Activated CD4-positive, alpha-beta memory T cell treated with anti-CD3 and anti-CD28 coated beads for 36 hours (primary cell): ENCODE results near the gene NOMO2. TPM values are rescaled to one million over a fixed set of nuclear protein-coding genes. Genes with fewer than 3 reads are reported as not detected.
"Not testable (repeated sequence)": the region's sequence is repeated elsewhere in the genome, so short reads cannot be mapped to it uniquely, and the experiment has no call there.

Experiments used
- CTCF ChIA-PET: fragments of 350-600 bp; sonication (Branson Sonifier 250); formaldehyde crosslinking; loops from one replicate; lab custom pipeline; 2021; ENCODE audit warnings: antibody characterized with exemption, inconsistent platforms; lab: Charles Lee
- POLR2A ChIA-PET: fragments of 350-600 bp; sonication (Branson Sonifier 250); formaldehyde crosslinking; loops from one replicate; lab custom pipeline; 2021; ENCODE audit warnings: antibody characterized with exemption; lab: Charles Lee
- DNase-seq: peaks from one replicate; pipeline ENCODE4 v3.0.0-alpha.2; 2020
- H3K27ac Mint-ChIP-seq: one replicate; pipeline ENCODE4 v1.8.0; 2021; ENCODE audit warnings: mixed read lengths
- H3K27me3 Mint-ChIP-seq: one replicate; pipeline ENCODE4 v1.8.0; 2021; ENCODE audit warnings: mixed read lengths
- H3K36me3 Mint-ChIP-seq: one replicate; pipeline ENCODE4 v1.8.0; 2021; ENCODE audit warnings: mixed read lengths
- H3K4me1 Mint-ChIP-seq: one replicate; pipeline ENCODE4 v1.8.0; 2021; ENCODE audit warnings: low read depth, mixed read lengths
- H3K4me3 Mint-ChIP-seq: one replicate; pipeline ENCODE4 v1.8.0; 2021; ENCODE audit warnings: mild to moderate bottlenecking, mixed read lengths
- H3K9me3 Mint-ChIP-seq: one replicate; pipeline ENCODE4 v1.8.0; 2021; ENCODE audit warnings: mixed read lengths
- intact Hi-C: fragments of 100-400 bp; cut with micrococcal nuclease; formaldehyde crosslinking; loops from one replicate; pipeline ENCODE4 v1.15.1; 2023
- total RNA-seq, 2 experiments: library from RNA; stranded (reverse); gene quantifications; one replicate each; pipeline ENCODE4 v1.2.3, GENCODE V29; 2021

NOMO2 gene, protein sequence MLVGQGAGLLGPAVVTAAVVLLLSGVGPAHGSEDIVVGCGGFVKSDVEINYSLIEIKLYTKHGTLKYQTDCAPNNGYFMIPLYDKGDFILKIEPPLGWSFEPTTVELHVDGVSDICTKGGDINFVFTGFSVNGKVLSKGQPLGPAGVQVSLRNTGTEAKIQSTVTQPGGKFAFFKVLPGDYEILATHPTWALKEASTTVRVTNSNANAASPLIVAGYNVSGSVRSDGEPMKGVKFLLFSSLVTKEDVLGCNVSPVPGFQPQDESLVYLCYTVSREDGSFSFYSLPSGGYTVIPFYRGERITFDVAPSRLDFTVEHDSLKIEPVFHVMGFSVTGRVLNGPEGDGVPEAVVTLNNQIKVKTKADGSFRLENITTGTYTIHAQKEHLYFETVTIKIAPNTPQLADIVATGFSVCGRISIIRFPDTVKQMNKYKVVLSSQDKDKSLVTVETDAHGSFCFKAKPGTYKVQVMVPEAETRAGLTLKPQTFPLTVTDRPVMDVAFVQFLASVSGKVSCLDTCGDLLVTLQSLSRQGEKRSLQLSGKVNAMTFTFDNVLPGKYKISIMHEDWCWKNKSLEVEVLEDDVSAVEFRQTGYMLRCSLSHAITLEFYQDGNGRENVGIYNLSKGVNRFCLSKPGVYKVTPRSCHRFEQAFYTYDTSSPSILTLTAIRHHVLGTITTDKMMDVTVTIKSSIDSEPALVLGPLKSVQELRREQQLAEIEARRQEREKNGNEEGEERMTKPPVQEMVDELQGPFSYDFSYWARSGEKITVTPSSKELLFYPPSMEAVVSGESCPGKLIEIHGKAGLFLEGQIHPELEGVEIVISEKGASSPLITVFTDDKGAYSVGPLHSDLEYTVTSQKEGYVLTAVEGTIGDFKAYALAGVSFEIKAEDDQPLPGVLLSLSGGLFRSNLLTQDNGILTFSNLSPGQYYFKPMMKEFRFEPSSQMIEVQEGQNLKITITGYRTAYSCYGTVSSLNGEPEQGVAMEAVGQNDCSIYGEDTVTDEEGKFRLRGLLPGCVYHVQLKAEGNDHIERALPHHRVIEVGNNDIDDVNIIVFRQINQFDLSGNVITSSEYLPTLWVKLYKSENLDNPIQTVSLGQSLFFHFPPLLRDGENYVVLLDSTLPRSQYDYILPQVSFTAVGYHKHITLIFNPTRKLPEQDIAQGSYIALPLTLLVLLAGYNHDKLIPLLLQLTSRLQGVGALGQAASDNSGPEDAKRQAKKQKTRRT
- 10 to 100 TPM; 84.8 to 95.5 TPM for total RNA-seq

DNA sequence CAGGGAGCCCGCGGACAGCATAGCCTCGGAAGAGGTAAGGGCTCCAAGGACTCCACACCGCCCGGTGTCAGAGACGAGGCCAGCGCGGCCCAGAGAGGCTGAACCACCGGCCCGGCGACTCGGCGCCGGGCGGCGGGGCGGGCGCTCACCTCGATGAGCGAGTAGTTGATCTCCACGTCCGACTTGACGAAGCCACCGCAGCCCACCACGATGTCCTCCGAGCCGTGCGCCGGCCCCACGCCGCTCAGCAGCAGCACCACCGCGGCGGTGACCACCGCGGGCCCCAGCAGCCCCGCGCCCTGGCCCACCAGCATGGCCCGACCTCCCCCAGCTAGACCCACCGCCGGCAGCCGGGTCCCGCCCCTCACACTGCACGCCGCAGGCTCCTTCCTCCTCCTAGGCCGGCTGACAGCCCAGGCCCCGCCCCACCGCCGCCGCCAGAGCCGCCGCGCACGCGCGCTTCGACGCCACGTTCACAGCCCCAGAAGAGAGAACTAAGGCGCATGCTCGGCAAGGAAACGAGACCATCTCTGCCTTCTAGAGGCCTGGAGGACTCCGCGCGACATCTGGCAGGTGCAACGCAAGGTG is at the start of gene NOMO2:
NOMO2 (minus strand) TSS at position 371 of the 588 bp plus-strand sequence; CDS start at position 314, 57 bp downstream.
- Mint-ChIP-seq H3K4me3 (peak within 1 kb of the TSS; percentile 39), H3K4me1 (peaks cover 16% of the 10 kb centered on the region)
- CTCF ChIA-PET, H3K9me3 Mint-ChIP-seq, H3K27ac Mint-ChIP-seq, H3K27me3 Mint-ChIP-seq, H3K36me3 Mint-ChIP-seq, POLR2A ChIA-PET, intact Hi-C loops: not testable (repeated sequence)
- peak; percentile 96 for DNase-seq

DNA sequence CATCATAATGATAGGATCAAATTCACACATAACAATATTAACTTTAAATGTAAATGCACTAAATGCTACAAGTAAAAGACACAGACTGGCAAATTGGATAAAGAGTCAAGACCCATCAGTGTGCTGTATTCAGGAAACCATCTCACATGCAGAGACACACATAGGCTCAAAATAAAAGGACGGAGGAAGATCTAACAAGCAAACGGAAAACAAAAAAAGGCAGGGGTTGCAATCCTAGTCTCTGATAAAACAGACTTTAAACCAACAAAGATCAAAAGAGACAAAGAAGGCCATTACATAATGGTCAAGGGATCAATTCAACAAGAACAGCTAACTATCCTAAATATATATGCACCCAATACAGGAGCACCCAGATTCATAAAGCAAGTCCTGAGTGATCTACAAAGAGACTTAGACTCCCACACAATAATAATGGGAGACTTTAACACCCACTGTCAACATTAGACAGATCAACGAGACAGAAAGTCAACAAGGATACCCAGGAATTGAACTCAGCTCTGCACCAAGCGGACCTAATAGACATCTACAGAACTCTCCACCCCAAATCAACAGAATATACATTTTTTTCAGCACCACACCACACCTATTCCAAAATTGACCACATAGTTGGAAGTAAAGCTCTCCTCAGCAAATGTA is 48.4 kb upstream of the NOMO2 start:
- DNase-seq, H3K9me3 Mint-ChIP-seq, POLR2A ChIA-PET, H3K4me1 Mint-ChIP-seq, H3K27ac Mint-ChIP-seq, H3K36me3 Mint-ChIP-seq, intact Hi-C loops, CTCF ChIA-PET, H3K27me3 Mint-ChIP-seq, H3K4me3 Mint-ChIP-seq: not testable (repeated sequence)

DNA sequence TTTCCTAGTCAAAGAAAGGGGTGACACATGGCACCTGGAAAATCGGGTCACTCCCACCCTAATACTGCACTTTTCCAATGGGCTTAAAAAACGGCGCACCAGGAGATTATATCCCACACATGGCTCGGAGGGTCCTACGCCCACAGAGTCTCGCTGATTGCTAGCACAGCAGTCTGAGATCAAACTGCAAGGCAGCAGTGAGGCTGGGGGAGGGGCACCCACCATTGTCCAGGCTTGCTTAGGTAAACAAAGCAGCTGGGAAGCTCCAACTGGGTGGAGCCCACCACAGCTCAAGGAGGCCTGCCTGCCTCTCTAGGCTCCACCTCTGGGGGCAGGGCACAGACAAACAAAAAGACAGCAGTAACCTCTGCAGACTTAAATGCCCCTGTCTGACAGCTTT is 46.4 kb upstream of the NOMO2 start:
- H3K27me3 Mint-ChIP-seq, DNase-seq, H3K4me1 Mint-ChIP-seq, CTCF ChIA-PET, POLR2A ChIA-PET, intact Hi-C loops, H3K27ac Mint-ChIP-seq, H3K36me3 Mint-ChIP-seq, H3K9me3 Mint-ChIP-seq, H3K4me3 Mint-ChIP-seq: not testable (repeated sequence)

DNA sequence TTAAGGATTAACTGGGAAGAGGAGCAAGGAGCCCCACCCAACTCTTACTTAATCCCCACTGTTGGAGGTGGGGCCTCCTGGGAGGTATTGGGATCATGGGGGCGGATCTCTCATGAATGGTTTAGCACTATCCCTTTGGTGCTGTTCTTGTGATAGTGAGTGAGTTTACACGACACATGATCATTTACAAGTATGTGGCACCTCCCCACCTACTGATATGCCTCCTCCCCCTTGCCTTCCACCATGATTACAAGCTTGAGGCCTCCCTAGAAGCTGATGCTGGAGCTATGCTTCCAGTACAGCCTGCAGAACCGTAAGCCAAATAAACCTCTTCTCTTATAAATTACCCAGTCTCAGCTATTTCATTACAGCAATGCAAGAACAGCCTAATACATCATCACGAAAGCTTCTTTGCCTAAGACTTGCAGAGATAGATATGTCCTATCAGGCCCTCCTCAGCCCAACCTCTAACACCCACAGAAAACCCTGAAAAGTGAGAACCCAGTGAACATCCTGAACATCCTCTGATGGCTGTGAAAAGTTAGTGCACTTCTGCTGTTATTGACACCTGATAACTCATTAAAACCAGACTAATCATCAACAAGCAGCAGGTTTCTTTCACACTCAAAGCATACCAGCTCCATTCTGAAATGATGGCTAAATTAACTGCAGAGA is 41.8 kb upstream of the NOMO2 start:
- H3K4me1 Mint-ChIP-seq, POLR2A ChIA-PET, H3K27ac Mint-ChIP-seq, H3K4me3 Mint-ChIP-seq, CTCF ChIA-PET, DNase-seq, H3K9me3 Mint-ChIP-seq, H3K27me3 Mint-ChIP-seq, H3K36me3 Mint-ChIP-seq, intact Hi-C loops: not testable (repeated sequence)

DNA sequence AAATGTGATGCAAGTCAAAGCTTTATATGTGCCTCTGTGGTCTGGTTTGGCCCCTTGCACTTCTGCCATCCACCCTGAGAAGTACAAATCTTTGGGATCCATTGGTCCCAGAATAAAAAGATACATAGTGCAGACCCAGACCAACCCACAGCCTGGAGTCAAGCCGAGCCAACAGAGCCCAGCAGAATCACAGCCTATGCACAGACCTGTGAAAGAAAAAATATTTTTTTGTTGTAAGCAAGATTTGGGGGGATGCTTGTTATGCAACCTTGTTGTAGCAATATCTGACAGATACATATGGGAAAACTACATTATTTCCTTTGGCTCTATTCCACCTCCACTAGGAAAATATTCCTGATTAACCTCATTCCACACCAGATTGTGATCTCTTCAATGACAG is 36.7 kb upstream of the NOMO2 start:
- H3K4me3 Mint-ChIP-seq, POLR2A ChIA-PET, H3K9me3 Mint-ChIP-seq, H3K36me3 Mint-ChIP-seq, H3K27ac Mint-ChIP-seq, H3K27me3 Mint-ChIP-seq, CTCF ChIA-PET, H3K4me1 Mint-ChIP-seq, intact Hi-C loops, DNase-seq: not testable (repeated sequence)

DNA sequence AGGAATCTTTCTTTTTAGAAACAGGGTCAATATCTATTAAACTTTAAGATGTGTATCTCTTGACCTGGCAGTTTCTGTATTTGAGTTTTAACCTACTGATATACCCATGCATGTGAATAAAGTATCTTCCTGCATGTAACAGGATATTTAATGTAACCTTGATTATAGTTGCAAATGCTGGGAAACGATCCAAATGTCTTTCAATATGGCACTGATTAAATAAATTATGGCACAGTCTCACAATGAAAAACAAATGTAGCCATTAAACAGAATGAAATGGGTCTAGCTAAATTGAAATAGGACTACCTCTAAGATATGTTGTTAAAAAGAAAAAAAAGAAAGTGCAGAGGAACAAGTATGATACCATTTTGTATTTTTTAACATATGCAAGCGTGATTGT is 35.8 kb upstream of the NOMO2 start:
- H3K9me3 Mint-ChIP-seq, POLR2A ChIA-PET, CTCF ChIA-PET, H3K4me3 Mint-ChIP-seq, DNase-seq, H3K36me3 Mint-ChIP-seq, intact Hi-C loops, H3K27ac Mint-ChIP-seq, H3K4me1 Mint-ChIP-seq, H3K27me3 Mint-ChIP-seq: not testable (repeated sequence)

DNA sequence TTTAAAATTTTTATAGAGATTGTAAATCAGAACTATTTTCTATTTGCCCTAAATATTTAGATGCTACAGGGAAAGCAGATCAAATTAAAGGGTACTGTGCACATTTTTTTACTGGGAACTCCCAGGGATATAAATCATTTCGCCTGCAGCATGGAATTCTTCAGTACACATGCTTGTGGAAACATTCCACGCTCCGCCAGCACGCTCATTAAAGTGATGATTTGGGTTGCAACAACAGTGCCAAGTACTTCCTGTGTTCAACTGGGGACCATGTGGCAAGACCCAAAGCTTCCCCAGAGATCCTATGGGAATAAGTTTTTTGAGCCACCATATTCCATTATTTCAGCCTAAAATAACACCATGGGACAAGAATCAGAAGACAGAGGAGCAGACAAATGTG is 35.4 kb upstream of the NOMO2 start:
- intact Hi-C loops, result not testable (repeated sequence)

DNA sequence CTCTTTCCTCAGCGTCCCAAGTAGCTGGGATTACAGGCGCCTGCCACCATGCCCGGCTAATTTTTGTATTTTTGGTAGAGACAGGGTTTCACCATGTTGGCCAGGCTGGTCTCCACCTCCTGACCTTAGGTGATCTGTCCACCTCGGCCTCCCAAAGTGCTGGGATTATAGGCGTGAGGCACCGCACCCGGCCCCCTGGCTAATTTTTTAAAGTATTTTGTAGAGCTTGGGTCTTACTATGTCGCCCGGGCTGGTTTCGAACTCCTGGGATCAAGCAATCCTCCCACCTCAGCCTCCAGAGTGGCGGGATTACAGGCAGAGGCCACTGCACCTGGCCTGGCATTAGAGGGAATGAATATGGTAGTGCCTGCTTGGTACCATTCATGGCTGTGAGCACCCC is 33.9 kb upstream of the NOMO2 start:
- H3K36me3 Mint-ChIP-seq, POLR2A ChIA-PET, H3K4me1 Mint-ChIP-seq, intact Hi-C loops, DNase-seq, H3K9me3 Mint-ChIP-seq, H3K4me3 Mint-ChIP-seq, CTCF ChIA-PET, H3K27ac Mint-ChIP-seq, H3K27me3 Mint-ChIP-seq: not testable (repeated sequence)

More for the DNA sequence above, 35.4 kb upstream of the NOMO2 start:
- H3K4me3 Mint-ChIP-seq, POLR2A ChIA-PET, H3K4me1 Mint-ChIP-seq, H3K36me3 Mint-ChIP-seq, H3K27me3 Mint-ChIP-seq, CTCF ChIA-PET, H3K9me3 Mint-ChIP-seq, H3K27ac Mint-ChIP-seq, DNase-seq: not testable (repeated sequence)

DNA sequence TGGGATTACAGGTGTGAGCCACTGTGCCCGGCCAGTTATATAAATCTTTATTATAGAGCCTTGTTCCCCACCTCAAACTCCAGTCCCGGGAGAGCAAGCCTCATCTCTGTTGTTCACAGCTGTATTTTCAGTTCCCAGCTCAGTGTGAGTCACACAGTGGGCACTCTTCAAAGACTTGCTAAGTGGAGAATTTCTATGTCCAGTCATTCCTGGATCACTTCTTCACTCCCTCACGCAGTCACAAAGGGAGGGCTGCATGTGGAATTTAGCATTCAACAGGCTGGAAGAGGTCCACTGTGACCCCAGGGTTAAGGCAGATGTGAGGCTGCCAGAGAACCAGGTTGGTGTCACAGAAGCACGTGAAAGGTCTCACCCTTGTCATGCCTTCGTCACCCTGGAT is 33.0 kb upstream of the NOMO2 start:
- H3K9me3 Mint-ChIP-seq, H3K4me3 Mint-ChIP-seq, POLR2A ChIA-PET, H3K27me3 Mint-ChIP-seq, CTCF ChIA-PET, H3K36me3 Mint-ChIP-seq, intact Hi-C loops, H3K4me1 Mint-ChIP-seq, H3K27ac Mint-ChIP-seq: not testable (repeated sequence)
- peak; percentile 30 for DNase-seq

DNA sequence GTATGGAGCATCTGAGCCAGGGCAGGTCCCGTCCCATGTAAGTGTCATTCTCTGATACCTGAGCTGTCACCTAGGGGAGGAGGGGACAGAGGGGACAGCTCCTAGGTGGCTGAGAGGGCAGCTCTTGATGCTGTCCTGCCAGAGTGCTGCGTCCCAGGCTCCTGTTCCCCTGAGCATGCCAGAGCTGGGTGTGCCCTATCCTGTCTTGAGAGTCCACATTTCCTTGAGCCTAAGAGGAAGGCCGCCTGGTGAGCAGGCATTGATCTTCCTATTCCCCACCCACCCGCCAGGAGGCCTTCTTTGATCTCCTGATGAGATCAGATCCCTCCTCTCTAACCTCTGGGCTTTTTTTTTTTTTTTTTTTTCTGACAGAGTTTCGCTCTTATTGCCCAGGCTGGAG is 32.0 kb upstream of the NOMO2 start:
- H3K27me3 Mint-ChIP-seq, H3K36me3 Mint-ChIP-seq, POLR2A ChIA-PET, CTCF ChIA-PET, intact Hi-C loops, H3K4me3 Mint-ChIP-seq, H3K27ac Mint-ChIP-seq, H3K9me3 Mint-ChIP-seq, H3K4me1 Mint-ChIP-seq, DNase-seq: not testable (repeated sequence)

DNA sequence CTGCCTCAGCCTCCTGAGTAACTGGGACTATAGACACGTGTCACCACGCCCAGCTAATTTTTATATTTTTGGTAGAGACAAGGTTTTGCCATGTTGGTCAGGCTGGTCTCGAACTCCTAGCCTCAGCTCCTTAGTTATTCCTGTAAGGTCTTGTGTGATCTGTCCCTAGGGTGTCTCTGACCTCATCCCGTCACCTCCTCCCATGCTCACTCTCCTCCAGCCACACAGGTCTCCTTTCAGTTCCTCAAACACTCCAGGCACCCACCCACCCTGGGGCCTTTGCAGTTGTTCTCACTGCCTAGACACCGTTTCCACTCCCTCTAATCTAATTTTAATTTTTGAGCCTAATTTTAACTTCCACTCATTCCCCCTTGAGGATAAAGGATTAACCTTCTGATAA is 31.1 kb upstream of the NOMO2 start:
- intact Hi-C loops, result not testable (repeated sequence)

More for the DNA sequence above, 31.1 kb upstream of the NOMO2 start:
- DNase-seq, POLR2A ChIA-PET, H3K27ac Mint-ChIP-seq, H3K36me3 Mint-ChIP-seq, H3K9me3 Mint-ChIP-seq, H3K4me1 Mint-ChIP-seq, H3K27me3 Mint-ChIP-seq, CTCF ChIA-PET, H3K4me3 Mint-ChIP-seq: not testable (repeated sequence)
